Stimulated activated CD8-positive, alpha-beta memory T cell treated with anti-CD3 and anti-CD28 coated beads, Interleukin-4, amount 100 ng/mL, for 4 hours (primary cell): Measurements from ENCODE around the gene RERE.

ENCODE experiments used
- DNase-seq, 2 donors: peaks; one replicate each; pipeline ENCODE4 v3.0.0-alpha.2; 2020; ENCODE audit warnings: low read depth in 2 of 2, low spot score in 1 of 2

RERE gene

DNA sequence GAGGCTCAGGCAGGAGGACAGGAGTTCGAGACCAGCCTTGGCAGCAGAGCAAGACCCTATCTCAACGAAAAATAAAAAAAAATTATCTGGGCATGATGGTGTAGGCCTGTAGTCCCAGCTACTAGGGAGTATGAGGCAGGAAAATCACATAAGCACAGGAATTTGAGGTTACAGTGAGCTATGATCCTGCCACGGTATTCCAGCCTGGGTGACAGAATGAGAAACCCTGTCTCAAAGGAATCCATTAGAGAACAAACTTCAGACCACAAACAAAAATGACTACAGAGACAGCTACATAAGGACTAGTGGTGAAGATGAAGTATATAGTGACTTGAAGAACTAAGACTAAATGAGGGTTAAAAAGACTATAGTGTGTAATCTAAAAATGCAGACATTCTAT lies 233.1 kb downstream of the RERE start:
- DNase-seq: no peak

DNA sequence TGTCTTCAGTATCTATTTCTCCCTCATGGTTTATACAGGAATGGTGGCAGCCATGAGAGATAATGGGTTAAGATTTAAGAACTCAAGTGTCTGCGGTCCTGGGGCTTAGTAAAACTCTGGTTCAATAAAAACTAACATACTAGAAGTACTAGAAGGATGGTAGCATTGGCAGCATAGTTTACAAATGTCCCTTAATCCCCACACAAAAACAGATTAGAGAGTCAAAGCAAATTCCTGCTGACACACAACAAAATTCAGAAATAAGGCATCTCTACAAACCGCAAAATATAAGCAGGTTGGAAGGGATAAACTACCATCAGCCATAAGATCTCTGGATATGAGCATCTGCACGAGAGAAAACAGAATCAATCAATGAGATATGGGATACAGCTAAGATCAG lies 234.4 kb downstream of the RERE start:
- no peak for DNase-seq

DNA sequence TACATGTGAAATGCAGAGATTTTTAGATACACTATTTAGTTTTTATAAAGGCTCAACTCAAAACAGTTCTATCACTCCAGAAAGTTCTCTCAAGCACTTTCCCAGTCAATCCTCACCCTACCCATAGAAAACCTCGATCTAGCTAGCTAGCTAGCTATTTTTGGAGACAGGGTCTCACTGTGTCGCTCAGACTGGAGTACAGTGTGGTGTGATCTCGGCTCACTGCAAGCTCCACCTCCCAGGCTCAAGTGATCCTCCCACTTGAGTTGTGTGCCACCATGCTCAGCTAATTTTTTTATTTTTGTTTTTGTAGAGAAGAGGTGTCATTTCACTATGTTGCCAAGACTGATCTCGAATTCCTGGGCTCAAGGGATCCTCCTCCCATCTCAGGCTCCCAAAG lies 236.9 kb downstream of the RERE start:
- DNase-seq: no peak

DNA sequence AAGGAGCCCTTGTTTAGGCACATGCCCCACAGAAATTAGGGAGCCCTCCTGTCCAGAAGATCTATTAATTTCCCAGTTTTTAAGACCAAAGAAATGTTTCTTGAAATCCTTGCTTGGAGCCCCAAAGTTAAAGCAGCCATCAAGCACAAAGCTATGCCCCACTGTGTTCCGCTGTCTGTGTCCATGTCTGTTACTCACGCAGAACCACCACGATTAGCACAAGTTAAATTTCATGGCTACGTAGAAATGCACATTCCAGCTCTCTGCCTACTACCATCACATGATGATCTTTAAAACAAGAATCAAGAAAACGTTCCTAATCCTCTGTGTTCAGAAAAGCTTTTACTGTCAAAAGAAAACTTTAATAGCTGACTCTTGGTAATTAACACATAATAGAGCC lies 238.5 kb downstream of the RERE start:
- DNase-seq: no peak

DNA sequence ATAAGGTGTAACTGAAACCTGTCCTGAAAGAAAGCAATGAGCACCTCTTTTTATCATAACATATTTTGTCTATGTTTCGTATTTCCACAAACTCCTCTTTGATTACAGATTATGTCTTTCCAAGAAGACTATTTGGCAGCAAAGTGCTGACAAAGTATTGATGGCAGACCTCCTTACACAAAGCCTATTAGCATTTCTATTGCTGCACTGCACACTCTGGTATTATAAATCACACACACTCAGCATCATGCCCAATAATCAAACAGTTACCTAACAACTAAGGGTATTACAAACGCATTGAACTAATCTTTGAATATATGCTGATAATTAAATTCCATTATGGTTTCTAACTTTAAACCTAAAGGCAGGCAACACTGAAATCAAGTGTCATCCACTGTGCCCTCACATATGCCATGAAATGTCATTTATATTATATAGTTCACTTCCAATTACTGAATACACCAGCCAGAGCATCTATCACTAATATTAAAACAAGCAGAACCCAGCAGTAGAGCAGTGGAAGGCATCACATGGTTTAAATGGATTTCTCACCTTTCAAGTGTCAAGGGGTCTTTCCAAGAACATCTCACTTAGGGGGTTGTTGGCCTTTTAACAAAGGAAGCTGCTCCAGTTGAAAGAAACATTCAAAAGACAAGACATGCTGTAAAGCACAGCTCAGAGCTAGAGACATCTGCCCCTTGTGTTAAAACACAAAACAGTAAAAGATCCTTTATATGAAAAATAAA lies 239.1 kb downstream of the RERE start:
- DNase-seq: no peak

DNA sequence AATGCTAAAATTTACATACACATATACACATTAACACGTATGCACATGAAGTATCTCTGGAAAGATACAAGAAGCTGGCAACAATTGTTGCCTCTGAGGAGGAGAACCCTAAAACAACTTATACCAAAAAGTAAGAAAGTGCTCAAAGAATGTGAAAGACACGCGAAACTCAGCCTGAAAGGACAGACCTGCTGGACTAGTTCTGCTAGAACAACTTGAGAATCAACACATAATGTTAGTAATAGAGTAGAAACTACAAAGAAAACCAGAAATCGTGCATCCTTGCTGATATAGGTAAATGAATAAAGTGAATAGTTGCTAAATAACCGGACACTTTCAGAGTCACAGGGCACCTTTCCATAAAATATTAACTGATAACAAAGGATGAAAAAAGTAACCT lies 242.5 kb downstream of the RERE start:
- no peak for DNase-seq

DNA sequence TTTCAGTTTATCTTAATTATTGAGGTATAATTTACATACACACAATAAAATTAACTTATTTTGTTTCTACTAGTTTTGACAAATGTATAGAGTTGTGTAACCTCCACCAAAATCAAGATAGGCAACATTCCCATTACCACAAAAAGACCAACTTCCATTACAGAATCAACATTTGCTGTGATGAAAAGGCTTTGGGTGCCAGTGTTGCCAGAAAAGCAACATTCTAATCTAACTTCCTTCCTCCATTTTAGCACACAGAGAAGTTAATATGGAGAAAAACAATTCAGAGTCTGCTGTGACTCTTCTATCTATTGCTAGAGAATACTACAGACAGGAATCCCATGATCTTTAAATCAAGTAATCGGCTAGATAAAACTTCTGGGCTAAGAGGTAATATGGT lies 245.3 kb downstream of the RERE start:
- DNase-seq: no peak

DNA sequence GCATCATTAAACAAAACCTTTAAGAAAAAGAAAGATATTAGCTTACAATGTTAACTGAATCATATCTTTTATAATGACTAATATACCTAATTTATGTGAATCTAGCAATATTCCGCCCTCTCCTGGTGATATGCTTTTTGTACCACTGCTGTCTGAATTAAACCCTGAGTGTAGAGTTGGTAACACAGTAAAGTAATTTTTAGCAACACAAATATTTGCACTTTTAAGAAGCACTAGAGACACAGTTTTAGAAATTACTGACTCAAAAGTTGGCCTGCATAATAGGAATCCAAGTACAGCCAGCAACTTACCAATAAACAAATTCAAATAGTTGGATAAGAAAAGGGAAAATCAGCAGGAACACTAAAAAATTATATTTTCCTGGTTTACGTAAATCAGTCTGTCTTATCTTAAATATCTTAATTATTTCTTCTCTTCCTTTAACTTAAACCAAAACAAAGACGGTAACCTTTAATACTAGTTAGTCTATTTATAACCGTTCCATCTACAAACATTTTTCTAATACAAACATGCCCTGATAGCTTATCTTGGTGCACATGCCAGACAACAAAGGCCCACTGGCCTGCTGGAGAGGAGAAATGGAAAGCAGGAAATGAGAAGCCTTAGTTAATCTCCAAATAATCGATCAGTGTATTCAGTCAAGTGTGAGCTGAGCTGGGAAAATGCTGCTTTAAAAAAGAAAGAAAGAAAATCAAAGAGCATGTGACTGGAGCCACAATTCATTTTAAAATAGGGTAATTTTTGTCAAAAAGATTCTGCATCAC lies 246.0 kb downstream of the RERE start:
- DNase-seq: no peak

DNA sequence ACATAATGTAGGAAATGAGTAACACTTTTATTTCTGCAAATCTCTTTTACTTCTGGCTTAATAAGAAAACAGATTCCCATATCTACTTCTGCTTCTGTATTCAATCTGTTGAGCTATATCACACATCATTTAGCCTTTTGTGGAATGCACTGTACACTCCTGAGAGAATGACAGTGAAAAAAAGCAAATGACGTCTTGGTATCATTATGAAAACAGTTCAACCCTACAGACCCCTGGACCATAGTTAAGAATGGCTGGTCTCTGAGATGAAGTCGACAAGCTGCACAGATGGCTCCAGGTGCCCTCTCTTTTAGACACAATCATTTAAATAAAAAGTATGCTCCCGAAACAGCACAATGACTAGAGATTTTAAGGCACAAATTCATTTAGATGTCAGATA lies 247.0 kb downstream of the RERE start:
- DNase-seq: no peak

DNA sequence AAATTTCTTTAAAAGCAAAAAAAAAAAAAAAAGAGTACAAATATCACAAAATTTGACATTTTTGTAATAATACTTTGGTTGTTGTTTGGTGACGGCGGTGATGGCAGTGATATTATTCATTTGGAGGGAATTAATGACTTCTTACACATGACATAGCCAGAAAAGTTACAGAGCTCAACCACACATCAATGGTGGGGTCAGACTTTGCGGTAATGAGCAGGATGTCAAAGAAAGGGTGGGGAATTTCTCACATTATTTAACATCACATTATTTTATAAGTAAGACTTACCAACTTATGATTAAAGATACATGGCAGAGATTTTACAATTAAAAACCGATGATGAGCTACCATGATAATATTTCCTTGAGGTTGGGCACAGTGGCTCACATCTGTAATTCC lies 248.2 kb downstream of the RERE start:
- DNase-seq: no peak

DNA sequence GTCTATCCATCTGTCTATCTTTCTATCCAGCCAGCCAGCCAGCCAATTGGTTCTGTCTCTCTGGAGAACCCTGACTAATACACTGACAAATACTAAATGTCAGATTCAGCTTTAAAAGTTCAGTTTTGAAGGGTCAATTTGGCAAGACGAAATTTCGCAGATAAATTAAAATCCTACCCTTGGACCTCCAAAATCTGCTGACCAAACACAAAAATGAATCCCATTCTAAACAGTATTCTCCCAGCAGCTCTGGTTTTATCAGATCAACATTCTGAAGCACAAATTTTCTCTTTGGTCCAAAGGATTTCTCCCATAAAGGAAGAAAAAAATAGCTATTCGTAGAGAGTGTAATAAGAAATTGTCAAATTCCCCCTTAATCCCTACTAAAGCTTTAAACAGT lies 248.6 kb downstream of the RERE start:
- no peak for DNase-seq

DNA sequence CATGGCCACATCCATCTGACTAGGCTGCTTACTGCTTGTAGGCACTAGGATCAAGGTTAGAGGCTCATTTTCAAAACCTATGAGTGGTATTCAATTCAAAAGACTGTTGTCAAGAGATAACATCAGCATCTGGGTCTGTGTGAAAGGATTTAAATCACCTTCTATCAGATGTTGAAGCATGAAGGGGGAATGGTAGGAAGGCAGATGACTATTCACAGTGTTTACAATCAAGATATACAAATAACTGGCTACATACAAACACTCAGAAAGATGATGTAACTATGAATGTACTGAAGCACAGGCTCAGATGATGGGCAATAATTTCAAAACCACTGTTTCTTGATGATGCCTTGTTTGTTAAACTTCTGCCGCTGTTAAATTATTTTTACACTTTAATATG lies 250.3 kb downstream of the RERE start:
- no peak for DNase-seq

DNA sequence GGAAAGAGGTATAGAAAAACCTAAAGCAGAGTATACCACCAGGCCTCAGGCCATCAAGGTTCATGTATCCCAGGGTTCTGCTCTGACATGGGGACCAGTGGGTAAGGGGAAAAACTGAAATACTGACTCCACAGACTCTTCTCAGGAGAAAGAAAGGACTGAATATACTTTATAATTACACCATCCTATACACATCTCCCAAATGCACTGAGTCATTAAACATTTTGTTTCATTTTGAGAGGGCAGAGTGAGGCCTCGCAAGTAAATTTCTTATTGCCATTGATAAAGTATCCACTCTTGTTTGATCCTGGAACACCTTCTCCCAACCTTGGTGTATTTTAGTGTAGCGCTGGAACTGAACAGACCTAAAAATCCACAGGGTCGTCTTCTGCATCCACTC lies 251.6 kb downstream of the RERE start:
- DNase-seq: no peak

DNA sequence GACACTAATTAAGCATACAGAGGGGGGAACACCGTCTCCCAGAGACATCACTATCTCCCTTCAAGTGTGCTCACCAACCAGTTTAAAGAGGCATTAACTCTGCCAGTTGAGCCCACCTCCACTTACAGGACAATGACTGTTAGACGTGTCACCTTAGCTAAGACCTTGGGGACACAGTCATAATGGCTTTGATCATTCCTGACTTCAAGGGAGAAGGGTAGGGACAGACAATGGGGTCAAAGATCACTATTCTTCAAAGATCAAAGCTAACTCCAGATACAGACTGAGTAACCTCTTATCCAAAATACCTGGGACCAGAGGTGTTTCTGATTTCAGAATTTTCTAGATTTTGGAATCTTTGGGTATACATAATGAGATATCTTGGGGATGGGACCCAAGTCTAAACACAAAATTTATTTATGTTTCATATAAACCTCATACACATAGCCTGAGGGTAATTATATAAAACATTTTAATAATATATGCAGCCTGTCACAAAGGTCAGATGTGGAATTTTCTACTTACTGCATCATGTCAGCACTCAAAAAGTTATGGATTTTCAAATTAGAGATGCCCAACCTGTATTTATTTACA lies 253.4 kb downstream of the RERE start:
- no peak for DNase-seq

DNA sequence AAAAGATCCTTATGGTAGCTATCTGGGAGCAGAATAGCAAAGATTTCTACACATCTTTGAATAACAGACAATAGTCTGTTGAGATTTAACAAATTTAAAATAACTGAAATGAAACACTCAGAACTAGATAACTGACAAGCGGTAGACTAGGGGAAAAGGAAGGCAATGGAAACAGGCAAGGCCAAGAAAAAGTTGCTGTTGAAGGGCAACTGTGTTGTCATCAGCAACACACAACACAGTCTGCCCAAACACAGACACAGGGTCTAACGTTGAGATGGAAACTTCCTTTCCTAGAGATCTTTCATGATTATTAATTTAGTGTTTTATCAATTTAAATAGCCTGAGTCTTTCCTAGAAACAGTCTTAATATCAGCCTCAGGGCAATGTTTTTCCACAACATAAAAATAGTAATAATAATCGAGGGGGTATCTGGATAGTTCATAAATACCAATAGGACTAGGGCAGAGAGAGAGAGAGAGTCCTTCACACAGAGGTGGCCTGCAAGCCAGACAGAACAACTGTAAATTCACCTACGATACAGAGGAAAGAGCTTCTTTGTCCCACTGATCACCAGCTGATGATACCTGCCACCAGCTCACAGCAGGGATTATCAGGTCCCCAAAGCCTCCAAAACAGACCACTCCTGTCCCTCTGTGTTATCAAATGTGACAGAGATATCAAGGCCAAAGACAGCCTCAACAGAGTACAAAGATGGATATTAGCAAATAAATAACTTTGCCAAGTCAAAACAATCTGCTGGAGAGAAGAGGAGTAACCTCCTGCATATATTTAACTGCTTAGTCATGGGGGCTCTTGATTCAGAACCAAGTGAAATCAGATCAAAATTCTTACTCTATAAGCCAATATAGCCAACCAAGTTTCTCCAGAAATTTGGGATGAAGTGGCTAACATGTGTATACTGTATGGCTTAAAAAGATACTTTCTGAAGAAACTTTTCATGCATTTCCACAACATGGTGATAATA lies 254.3 kb downstream of the RERE start:
- DNase-seq: no peak

DNA sequence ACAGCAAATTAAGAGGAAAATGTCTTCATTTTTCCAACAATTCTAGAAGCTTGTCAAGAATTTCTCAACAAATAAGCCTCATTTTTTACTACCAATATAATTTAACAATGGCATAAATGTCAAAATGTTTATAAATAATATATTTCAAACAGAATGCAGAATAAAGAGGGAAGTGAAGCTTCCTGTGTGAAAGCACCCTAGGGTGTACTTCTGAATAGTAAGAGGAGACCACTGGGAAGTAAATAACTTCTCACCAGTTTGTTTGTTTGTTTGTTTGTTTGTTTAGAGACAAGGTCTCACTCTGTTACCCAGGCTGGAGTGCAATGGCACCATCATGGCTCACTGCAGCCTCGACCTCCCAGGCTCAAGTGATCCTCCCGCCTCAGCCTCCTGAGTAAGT lies 255.2 kb downstream of the RERE start:
- no peak for DNase-seq

DNA sequence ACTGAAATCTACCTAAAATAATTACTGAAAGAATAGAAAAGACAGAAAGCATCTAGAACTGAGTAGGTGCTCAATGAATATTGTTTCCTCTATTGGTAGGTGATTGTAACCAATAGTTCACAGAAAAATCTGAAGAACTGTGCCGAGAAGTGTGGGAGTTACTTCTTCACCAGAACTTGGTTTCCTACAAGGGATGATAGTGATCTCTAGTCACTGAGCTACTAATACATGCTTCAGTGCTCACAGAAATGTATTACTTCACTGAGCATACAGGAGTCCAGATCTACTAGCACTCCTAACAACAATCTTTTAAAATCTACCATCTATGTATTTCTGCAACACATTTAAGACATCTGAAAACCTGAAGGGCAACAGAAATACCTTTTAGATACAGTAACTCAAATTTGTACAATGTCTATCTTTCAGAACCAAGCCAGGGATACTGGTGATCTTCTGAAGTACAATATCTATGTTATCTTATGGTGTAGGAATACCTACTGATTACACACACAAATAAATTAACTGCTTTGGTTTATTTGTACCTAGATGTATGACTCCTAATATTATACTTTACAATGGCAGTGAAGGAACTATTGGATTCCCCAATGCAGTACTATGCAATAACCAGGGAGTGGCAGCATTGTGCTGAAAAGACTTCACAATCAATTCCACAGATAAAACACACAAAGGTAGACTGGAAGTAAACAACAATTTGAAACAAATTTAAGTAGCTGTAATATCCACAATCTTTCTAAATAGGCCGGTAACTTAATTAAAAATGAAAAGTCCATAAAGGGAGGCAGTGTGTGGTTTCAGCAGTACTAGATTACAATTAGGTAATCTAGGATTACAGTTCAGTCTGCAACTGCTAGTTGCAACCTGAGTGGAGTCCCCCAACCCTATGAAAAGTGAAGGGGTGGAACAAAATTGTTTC lies 256.6 kb downstream of the RERE start:
- peak in 1 of 2 donors; percentile 2 for DNase-seq

DNA sequence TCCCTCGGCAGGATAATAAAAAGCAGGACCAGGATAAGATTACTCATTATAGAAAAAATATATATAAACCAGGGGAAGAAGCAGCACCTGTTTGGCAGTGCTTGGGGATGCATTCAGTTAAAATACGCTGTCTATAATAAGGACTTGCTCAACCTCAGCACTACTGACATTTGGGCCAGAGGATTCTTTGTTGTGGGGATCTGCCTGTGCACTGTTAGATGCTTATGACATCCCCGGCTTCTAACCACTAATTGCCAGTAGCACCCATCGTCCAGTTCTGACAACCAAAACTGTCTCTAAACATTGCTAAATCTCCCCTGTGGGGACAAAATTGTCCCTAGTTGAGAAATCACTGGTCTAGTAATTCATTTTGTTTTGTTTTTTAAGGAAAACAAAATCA lies 257.4 kb downstream of the RERE start:
- no peak for DNase-seq

DNA sequence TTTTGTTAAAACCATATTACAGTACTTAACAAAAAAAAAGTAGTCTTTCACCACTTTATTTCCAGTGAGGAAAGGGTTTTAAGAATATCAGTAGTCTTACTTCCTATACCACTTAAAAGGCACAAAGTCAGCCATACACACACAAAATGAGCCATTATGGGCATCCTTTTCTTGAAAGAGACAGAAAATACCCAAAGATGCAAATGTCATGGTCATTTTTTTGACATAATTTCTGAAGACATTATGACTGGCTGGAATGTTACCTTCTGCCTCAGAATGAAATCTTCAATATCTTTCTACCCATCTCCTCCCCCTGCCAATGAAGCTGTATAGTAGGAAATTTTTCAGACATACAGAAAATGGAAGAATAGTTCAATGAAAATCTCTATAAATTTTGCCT lies 261.9 kb downstream of the RERE start:
- no peak for DNase-seq

DNA sequence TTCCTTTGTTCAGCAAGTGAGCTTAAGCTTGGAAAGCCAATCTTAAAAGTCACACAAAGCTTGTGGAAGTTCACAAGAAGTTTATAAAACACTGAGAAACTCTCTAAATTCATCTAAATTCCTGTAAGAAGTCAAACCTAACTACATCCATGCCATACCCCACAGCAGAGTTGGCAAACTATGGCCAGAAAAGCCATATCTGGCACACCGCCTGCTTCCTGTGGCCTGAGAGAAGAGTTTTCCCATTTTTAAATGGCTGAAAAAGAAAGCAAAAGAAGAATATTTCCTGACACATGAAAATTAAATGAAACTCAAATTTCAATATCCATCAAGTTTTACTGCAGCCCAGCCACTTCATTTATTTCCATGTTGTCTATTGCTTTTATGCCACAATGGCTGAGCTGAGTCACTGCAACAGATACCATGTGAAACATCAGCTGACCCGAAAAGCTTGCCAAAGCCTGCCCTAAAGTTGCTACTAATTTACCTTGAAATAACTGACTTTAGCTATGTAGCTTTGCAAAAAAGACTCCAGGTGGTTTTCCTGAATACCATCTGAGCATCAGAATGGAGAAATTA lies 262.4 kb downstream of the RERE start:
- DNase-seq: no peak
